ENCODE data around the gene SDS. TPM values are rescaled to one million over a fixed set of nuclear protein-coding genes. Genes with fewer than 3 reads are reported as not detected.

The SDS gene
- not detected in 2 replicates for total RNA-seq

GRCh38 chr12:113403435-113404415 lies at the start of gene SDS:
SDS (minus strand) TSS chr12:113403887; CDS start chr12:113399708, 4,179 bp downstream.

GRCh38 chr12:113422030-113422885 lies 18.6 kb upstream of the SDS start, which contains the start of gene SDSL:
SDSL (plus strand) TSS chr12:113422380; CDS start chr12:113427983, 5,603 bp downstream.

GRCh38 chr12:113358381-113359132 lies 45.1 kb downstream of the SDS start, which contains the start of gene PLBD2:
PLBD2 (plus strand) TSS chr12:113358587; CDS start chr12:113358601, 14 bp downstream.

Other genes starting within 250 kb of the SDS start
- 42.0 and 47.7 TPM in 2 replicates for gene DDX54, start 218.4 kb downstream of the SDS start, total RNA-seq
- gene RITA1, start 218.2 kb downstream of the SDS start, total RNA-seq, result 25.4 and 28.9 TPM in 2 replicates
- 11.5 and 13.3 TPM in 2 replicates for gene TPCN1, start 182.4 kb downstream of the SDS start, total RNA-seq
- 16.6 and 22.4 TPM in 2 replicates for gene SLC8B1, start 68.8 kb downstream of the SDS start, total RNA-seq
- 21.1 and 25.8 TPM in 2 replicates for gene PLBD2, start 45.3 kb downstream of the SDS start, total RNA-seq
- gene SDSL, start 18.5 kb upstream of the SDS start, total RNA-seq, result 2.8 and 4.8 TPM in 2 replicates
- gene LHX5, start 68.0 kb upstream of the SDS start, total RNA-seq, result 0.21 and 0.24 TPM in 2 replicates